HL-60/S4 treated with phorbol 12-myristate 13-acetate at 8.2 ng/mL for 4 days and 3 days (cell line): Measurements from ENCODE around the gene KLHL13.

Experiments used
- in situ Hi-C: fragments of 300-500 bp; cut with MboI; formaldehyde crosslinking; loops from 2 replicates; pipeline ENCODE4 v1.15.0; 2022; ENCODE audit warnings: low sequenced_read_pairs

The KLHL13 gene

DNA sequence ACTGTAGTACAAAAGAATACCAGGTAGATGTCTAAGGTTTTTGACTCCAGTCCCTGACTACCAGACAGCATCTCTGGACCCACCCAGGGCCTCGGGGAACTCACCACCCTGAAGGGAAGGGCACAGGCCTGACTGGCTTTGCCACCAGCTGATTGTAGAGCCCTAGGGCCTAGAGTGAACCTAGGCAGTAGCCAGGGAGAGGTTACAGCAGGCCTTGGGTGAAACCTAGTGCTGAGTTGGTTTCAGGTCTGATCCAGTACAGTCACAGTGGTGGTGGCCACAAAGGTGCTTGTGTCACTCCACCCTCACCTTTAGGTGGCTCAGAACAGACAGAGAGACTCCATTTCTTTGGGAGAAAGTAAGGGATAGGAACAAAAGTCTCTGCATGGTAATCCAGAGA, 244.8 kb downstream of the KLHL13 start:
- in situ Hi-C loops = no loop called here

DNA sequence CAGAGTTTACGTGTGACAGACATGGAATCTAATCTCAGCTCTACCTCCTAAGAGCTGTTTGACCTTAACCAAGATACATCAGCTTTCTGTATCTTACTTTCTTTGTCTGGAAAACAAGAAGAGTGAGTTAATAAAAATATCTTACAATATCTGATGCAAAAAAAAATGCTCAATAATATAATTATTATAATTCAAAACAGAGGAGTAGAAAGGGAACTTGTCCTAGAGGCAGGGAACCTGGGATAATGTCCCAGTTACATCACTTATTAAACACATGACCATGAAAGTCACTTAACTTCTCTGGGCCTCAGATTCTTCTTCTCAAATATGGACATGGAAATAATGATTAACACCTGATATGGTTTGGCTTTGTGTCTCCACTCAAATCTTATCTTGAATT, 256.1 kb downstream of the KLHL13 start:
- in situ Hi-C loops = no loop called here

DNA sequence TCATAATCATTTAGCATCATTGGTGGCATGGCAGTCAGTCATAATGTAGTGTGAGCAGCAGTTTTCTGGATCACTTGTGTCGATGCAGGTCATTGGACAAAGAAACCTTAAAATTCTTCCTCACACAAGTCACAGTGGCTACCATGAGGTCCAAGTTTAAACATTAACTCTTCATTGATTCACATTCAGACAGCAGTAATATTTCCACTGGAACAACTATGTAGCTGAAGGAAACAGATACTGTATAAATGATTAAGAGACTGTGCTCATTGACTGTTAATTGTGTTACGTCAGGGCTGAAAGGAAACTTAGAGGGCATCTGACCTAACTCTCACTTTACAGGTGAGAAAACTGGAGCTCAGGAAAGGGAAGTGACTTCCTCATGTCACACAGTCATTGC, 261.8 kb downstream of the KLHL13 start:
- in situ Hi-C loops = no loop called here

DNA sequence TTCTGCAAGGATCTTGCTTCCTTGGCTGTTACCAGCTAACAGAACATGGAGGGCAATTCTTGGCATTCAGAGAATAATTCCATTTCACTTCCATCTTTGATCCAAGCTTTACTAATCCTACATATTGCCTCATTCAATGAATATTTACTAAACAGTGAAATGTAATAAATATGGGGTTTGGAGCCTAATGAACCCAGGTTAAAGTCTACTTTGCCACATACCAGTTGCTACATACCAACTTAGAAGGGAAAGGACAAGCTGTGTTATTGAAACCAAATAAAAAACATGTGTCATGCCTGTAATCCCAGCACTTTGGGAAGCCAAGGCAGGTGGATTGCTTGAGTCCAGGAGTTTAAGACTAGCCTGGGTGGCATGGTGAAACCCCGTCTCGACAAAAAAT, 265.6 kb downstream of the KLHL13 start:
- in situ Hi-C loops = no loop called here
